ENCODE measurements around the gene SNAP47.

The SNAP47 gene

DNA sequence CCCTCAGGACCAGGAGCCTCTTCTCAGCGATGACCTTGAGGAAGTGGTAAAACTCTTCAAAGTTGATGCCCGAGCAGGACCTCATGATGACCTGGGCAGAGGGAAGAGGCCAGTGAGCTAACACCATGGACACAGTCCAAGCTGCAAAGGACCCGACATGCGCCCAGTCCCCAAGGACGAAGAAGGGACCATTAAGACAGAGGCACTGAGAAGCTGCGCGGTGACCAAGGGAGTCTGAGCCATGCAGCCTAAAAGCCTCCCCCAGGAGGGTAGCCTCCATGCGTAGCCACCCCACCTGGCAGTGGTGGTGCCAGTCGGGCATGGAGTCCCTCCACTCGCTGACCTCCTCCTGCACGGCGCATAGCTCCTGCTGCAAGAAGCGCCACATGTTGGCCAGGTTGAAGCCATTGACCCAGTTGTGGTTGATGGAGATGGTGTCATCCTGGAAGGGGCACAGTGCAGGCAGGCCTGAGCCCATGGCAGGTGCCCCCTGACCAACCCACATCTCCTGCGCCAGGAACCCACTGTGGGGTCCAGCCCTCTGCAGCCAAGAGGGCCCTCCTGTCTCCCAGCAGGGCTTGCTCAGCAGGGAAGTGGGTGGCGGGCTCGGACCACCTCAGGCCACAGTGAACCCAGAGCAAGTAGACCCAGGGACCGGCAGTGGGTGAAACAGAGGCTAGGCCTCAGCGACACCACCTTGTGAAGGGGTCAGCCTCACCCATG is 2.5 kb upstream of the SNAP47 start:
- no peak for DNase-seq

DNA sequence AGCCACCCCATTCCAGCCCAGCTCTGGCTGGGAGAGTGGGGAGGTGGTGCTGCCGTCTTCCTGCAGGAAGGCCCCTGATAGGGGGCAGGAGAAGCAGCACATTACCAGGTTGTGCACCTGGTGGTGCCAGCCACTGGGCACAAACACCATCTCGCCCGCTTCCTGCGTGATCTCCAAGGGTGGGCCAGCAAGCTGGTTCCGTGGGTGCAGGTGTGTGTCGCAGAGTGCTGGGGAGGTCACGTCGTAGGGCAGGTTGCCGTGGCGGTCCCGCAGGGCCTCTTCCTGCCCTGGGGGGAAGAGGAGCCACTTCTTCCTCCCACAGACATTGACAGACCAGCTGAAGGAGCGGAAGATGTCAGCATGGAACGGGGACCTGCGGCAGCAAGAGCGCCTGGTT is 1.9 kb upstream of the SNAP47 start:
- DNase-seq = no peak

GRCh38 chr1:227733751-227734545 is 1.3 kb upstream of the SNAP47 start:
- DNase-seq = no peak

DNA sequence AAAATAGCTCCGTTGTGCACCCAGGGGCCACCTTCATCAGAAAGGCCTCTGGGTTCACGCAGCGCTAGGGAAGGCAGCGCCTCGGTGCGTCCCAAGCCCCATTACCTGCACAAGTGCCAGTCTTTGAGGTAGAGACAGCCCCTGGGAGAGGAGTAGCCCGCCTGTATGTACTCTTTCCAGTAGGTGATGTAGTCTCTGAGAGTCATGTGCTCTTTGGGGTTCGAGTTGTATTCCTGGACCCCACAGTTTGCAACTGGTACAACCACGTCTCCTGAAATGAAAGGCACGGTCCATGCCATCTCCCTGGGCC is 734 bp upstream of the SNAP47 start:
- no peak for DNase-seq

GRCh38 chr1:227735539-227736285 is 477 bp downstream of the SNAP47 start:
- DNase-seq = no peak

- no peak for DNase-seq
Measured at GRCh38 chr1:227736814-227737432, 1.7 kb downstream of the SNAP47 start.

DNA sequence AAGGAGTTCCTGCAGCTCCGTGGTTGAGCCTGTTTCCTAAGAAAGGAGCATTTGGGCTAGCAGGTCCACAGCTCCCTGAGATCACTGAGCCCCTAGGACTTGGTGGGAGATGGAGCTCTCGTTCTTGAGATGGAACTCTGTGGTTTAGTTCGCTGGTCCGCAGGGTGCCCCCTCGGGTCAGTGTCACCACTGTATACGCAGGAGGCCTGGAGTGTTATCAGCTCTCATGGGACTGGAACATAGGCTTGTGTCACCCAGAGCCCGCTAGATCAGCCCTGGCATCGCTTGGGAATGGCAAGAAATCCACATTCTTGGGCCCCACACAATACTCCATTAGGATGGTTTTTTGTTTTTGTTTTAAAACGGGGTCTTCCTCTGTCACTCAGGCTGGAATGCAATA is 3.6 kb downstream of the SNAP47 start:
- no peak for DNase-seq

GRCh38 chr1:227739636-227740035 is 4.4 kb downstream of the SNAP47 start:
- DNase-seq = no peak

GRCh38 chr1:227740401-227740960 is 5.2 kb downstream of the SNAP47 start:
- DNase-seq = no peak

DNA sequence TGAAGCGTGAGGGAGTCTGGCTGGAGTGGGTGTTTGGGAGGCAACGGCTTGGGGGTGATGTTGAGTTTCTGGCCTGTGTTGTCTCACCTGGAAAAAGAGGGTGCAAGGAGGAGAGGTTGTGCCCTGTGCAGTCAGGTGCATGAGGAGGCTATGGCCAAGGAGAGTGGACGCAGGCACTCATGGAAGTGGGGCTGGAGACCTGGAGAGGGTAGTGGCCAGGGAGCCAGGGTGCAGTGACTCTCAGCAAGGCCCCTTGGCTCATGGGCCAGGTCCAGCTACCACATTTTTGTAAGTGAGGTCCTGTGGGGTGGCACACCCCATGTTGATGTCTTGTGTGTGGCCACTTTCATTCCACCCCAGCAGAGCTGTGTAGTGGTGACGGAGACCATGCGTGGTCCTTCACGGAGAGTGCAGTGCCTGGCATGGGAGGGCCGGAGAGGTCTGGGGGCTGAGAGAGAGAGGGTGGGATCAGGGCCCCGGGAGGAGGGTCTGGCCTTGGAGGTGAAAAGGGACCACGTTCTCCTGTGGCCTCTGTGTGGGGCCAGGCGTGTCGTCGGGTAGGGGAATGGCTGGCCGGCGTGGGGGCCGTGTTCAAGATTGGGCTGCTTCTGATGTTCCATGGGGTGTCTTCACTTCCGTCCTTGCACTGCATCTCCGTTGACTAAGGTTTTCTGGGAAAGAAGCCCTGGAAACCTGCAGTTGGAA is 6.1 kb downstream of the SNAP47 start:
- no peak for DNase-seq

DNA sequence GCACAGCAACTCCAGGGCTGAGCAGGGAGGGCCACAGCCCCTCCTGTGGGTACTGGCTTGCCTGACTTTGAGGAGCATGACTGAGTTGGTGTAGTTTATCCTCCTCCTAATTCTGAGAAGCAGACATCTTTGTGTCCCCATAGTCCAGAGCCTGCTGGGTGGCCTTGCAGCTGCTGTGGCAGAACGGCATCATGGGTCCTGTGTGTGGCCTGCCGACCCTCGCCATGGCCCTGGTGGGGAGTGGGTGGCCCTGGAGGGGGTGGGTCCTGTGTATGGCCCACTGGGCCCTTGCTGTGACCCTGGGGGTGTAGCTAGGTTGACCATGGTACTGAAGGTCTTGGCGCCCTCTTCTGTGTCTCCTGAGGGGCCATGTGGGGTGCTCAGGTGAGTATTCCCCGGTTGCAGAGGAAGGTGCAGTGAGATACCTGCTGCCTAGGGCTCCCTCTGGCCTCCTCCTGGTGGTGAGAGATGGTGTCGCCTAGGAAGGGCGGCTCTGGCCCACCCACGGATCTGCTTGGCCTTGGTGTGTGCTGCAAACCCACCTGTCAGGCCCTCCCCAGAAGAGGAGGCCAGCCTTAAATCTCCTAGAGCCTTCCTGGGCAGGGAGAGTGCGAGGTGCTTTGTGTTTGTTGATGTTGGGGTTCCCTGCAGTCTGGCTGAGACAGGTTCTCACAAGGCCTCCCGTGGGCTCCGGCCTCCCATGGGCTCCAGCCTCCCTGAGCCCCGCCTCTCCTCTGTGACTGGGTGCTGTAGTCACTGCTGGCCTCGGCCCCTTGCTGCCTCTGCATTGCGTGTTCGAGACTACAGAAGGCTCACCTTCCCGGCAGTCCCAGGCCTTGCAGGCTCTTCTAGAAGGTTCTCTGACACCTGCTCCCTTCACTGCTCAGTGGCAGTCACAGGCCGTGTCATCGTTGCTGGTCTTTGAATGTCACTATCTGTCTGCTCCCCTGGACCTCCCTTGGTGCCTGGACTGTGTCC is 7.8 kb downstream of the SNAP47 start:
- no peak for DNase-seq

DNA sequence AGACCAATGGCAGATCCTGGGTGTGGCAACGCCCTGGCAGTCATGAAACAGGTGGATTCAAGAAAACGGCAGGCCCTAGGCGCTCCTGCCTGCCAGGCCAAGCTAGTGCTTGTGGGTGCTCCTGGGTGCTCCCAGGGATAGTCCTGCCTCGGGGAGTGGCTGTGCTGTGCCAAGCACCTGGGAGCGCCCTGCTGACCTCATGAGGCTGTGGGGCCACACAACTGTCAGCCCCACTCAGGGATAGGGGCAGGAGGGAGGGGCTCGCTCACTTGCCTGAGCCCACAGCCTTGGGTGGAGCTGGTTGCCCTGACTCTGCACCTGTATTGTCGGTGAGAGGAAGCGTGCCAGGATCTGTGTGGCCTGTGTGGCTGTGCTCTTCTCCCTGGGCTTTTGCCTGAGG is 9.4 kb downstream of the SNAP47 start:
- DNase-seq = no peak

DNA sequence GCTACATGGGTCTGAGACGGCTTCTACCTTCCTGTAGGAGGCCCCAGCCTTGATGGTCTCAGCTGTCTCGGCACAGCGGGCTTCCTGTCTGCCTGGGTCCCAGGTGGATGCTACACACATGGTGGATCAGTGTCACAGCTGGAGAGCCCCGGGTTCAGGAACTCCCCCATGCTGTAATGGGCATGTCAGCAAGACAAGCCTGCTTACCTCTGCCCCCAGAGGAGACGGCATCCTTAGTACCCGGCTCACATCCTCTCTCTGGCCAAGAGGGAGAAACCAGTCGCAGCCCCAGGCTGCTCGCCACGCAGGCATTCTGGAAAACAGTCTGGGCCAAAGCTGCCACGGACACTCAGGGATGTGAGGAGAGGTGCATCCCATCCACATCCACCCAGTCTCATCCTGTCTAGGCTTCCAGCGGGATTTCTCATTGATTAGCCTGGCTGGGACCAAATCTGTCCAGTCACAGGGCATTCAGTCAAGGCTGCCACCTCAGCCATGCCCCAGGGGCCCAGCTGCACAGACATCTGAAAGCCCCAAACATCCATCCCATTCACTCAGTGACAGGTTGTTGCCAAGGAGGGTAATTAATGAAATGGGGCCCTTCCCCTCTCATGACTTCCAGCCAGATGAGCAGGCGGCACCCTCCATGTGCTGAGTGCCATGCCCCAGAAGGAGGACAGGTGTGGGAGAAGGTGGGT is 10.5 kb downstream of the SNAP47 start:
- no peak for DNase-seq

DNA sequence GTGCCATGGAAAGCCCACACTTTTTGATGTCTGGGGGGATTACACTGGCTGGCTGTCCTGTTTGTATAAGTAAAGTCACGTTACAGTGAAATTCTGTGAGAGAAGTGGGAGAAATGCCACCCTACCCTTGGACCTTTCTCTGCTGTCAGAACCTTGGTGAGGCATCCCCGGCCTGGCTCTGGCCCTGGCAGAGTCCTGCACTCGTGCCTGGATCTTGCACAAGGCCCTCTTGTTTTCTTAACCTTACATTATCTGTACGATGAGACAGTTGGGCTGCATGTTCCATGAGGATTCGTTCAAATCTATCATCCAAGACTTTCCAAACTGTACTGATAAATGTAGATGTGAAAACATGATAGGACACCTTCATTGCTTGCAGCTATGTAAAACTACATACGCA is 11.4 kb downstream of the SNAP47 start:
- DNase-seq = no peak

- DNase-seq = no peak
Measured at GRCh38 chr1:227747382-227747781, 12.1 kb downstream of the SNAP47 start.

- DNase-seq = no peak
Measured at GRCh38 chr1:227747948-227748495, 12.8 kb downstream of the SNAP47 start.

GRCh38 chr1:227748496-227749182 is 13.4 kb downstream of the SNAP47 start:
- DNase-seq = peak; percentile 50

GRCh38 chr1:227749225-227749624 is 14.0 kb downstream of the SNAP47 start:
- no peak for DNase-seq

GRCh38 chr1:227749916-227750710 is 14.9 kb downstream of the SNAP47 start:
- no peak for DNase-seq

Data from CD4-positive, alpha-beta T cell treated with Interleukin-12 subunit alpha and Interleukin-12 subunit beta, for 1 hour (primary cell).